SU-DHL-6 (cell line): ENCODE results near the gene CKS1B.
A peak's percentile ranks its signal among the peaks of the same experiment; 100 is the strongest.

Experiments used
- H2AFZ ChIP-seq: fragments of 200-600 bp; sonication (generic); 2 replicates; pipeline ENCODE4 v1.6.1; 2014; ENCODE audit warnings: low read depth, mild to moderate bottlenecking, moderate library complexity, mixed read lengths, antibody characterized with exemption, low read length; ENCODE audit not compliant: severe bottlenecking
- H3F3A ChIP-seq: fragments of 200-600 bp; shearing (Covaris generic); 2 replicates; pipeline ENCODE4 v1.6.0; 2016; ENCODE audit warnings: antibody characterized with exemption, mild to moderate bottlenecking; ENCODE audit not compliant: insufficient read depth
- H3K27ac ChIP-seq: fragments of 200-600 bp; sonication (generic); 2 replicates; pipeline ENCODE4 v1.5.1; 2016; ENCODE audit warnings: low read depth, mild to moderate bottlenecking, low read length, moderate library complexity, mixed read lengths
- H3K27me3 ChIP-seq: fragments of 200-600 bp; sonication (generic), shearing (Covaris generic); 2 replicates; pipeline ENCODE4 v1.6.0; 2014; ENCODE audit warnings: mild to moderate bottlenecking, low read length
- H3K36me3 ChIP-seq: fragments of 200-600 bp; sonication (generic); 2 replicates; pipeline ENCODE4 v1.6.1; 2014; ENCODE audit warnings: mild to moderate bottlenecking, low read length, mixed read lengths
- H3K4me2 ChIP-seq: fragments of 300-600, 200-600 bp; shearing (Covaris generic), sonication (generic); 2 replicates; pipeline ENCODE4 v1.6.0; 2014; ENCODE audit warnings: low read length, low read depth, mild to moderate bottlenecking; ENCODE audit not compliant: poor library complexity, severe bottlenecking
- H3K4me3 ChIP-seq: fragments of 200-600 bp; sonication (generic); 2 replicates; pipeline ENCODE4 v1.5.1; 2014; ENCODE audit warnings: antibody characterized with exemption, low read length, mild to moderate bottlenecking, mixed read lengths; ENCODE audit not compliant: insufficient read depth, poor library complexity, severe bottlenecking
- H3K79me2 ChIP-seq: fragments of 200-600 bp; sonication (generic); 2 replicates; pipeline ENCODE4 v1.6.1; 2014; ENCODE audit warnings: mild to moderate bottlenecking, low read length, moderate library complexity; ENCODE audit not compliant: insufficient read depth
- H3K9ac ChIP-seq: fragments of 200-600 bp; sonication (generic); 2 replicates; pipeline ENCODE4 v1.7.0; 2014; ENCODE audit warnings: mild to moderate bottlenecking, low read length
- H3K9me2 ChIP-seq: fragments of 200-600 bp; sonication (generic); replicated peaks from 2 replicates; pipeline ENCODE4 v1.6.1; 2014; ENCODE audit warnings: low read length; ENCODE audit not compliant: insufficient read depth
- H3K9me3 ChIP-seq: fragments of 200-600 bp; sonication (generic); 2 replicates; pipeline ENCODE4 v1.6.1; 2014; ENCODE audit warnings: low read length, mixed read lengths; ENCODE audit not compliant: insufficient read depth
- H4K20me1 ChIP-seq: fragments of 200-600 bp; sonication (generic); 2 replicates; pipeline ENCODE4 v1.6.1; 2014; ENCODE audit warnings: low read depth, mild to moderate bottlenecking, antibody characterized with exemption, low read length, moderate library complexity, mixed read lengths
- EZH2phosphoT487 ChIP-seq: fragments of 200-600 bp; sonication (generic), shearing (Covaris generic); conservative IDR thresholded peaks from 2 replicates; pipeline ENCODE4 v1.6.1; 2018; ENCODE audit warnings: mild to moderate bottlenecking, antibody characterized with exemption, low read length, moderate library complexity, mixed read lengths
- TF ChIP-seq, protein P1 (sequence below): fragments of 200-600 bp; sonication (generic); IDR thresholded peaks from one replicate; pipeline ENCODE4 v1.5.1; 2017; ENCODE audit warnings: antibody characterized with exemption, mild to moderate bottlenecking, low read length, moderate library complexity; ENCODE audit not compliant: insufficient read depth, poor library complexity, severe bottlenecking

CKS1B gene

DNA sequence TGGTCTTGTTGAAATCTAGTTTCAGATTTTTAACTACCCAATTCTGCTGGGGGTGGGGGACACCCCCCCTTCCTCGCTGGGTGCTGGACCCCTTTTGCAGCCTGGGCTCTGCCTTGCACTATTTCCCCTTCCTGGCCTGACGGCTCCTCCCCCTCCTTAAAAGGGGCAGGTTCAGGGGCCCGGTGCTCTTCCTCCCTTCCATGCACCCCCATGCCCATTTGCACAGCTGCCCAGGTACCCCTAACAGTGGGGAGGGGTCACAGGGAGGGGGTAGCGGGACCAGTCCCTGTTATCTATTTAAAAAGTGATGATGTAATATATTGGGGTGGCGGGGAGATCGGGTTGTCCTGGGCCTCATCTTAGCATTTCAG, 43.5 kb downstream of the CKS1B start:
- Histone ChIP-seq H3K27me3 (no peaks in the 10 kb centered on the region), H3K4me3 (no peak overlapping the region), H3K9me2 (no peaks in the 10 kb centered on the region), H3K79me2 (no peaks in the 10 kb centered on the region), H3F3A (peaks cover 6% of the 10 kb centered on the region; the same call in 1 of the 2 replicates), H3K36me3 (no peaks in the 10 kb centered on the region), H4K20me1 (no peaks in the 10 kb centered on the region), H3K4me2 (peak overlapping the region; percentile 28), H2AFZ (no peak overlapping the region), H3K9me3 (no peaks in the 10 kb centered on the region), H3K9ac (no peak overlapping the region; the same call in 1 of the 2 replicates), H3K27ac (no peak overlapping the region)
- TF ChIP-seq, protein P1, sequence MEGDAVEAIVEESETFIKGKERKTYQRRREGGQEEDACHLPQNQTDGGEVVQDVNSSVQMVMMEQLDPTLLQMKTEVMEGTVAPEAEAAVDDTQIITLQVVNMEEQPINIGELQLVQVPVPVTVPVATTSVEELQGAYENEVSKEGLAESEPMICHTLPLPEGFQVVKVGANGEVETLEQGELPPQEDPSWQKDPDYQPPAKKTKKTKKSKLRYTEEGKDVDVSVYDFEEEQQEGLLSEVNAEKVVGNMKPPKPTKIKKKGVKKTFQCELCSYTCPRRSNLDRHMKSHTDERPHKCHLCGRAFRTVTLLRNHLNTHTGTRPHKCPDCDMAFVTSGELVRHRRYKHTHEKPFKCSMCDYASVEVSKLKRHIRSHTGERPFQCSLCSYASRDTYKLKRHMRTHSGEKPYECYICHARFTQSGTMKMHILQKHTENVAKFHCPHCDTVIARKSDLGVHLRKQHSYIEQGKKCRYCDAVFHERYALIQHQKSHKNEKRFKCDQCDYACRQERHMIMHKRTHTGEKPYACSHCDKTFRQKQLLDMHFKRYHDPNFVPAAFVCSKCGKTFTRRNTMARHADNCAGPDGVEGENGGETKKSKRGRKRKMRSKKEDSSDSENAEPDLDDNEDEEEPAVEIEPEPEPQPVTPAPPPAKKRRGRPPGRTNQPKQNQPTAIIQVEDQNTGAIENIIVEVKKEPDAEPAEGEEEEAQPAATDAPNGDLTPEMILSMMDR = no peak
- TF ChIP-seq EZH2phosphoT487 = no peak

DNA sequence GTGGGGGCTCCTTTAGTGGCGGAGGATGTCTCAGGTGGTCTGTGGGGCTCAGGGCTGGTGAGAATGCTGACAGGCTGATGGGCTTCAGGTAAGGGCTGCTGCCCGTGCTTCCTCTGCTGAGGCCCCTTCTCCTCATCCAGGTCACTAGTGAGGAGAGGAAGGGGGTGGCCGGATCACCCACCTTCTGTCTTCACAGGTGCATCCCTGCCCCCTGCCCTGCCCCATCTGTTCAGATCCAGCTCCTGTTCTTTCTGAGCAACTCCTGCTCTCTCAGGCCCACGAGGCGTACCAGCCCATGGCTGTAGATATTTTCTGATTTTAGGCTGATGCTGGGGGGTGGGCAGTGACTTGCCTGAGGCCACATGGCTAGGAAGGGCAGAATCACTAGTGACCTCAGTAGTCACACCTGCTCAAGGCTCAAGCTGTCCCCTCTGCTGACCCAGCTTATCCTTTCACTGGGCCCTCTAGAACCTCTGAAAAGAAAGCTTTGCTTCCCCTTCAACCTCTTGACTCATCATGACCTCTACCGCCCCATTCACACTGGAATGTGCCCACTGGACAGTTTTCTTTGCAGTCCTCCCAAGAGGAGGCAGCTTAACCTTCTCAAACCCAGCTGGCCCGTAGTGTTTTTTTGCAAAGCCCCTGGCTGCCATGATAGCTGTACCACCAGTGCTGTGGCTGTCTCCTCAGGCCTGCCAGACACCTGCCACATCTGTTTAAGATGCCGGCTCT, 44.3 kb downstream of the CKS1B start:
- no peak overlapping the region for H3K27ac ChIP-seq

DNA sequence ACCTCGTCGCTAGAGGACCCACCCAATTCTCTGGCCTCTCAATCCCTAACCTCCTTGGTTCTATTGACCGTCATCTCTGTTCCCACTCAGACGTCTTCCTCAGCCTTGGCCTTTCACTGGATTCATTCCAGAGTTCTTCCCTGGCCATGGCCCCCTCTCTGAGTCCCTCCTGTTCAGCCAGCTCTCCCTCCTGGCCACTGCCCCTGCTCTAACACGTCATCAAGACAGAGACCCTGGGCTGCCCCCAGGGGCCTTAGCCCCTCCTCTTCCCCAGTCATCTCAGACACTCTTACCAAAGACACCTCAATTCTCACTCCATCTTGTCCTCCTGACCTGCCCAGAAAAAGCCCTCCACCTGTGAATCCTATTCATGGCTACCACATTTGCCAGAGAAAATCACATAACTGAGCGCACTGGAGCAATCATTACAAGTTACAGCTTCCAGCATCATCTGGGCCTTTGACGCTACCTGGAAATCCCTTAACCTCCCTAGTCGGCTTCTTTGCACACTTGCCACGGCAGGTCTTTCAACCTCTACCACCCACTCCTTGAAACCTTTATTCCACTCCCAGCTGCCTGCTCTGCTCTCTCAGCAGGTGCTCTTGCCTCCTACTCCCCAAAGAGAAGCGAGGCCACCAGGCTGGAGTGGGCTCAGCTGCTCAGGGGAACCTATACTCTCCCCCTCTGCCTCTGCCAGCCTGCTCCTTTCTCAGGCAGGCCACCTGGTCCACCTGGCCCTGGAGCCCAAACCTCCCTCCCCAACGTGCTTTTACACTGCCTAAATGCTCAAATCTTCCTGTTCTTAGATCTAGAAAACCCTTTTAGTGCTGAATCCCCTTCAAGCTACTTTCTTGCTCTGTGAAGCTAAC, 45.1 kb downstream of the CKS1B start:
- TF ChIP-seq, protein P1 = no peak
- TF ChIP-seq EZH2phosphoT487 = no peak
- H3K79me2 ChIP-seq = no peaks in the 10 kb centered on the region
- no peak overlapping the region for H3K4me2 ChIP-seq
- no peaks in the 10 kb centered on the region for H4K20me1 ChIP-seq
- H3K27ac ChIP-seq = no peak overlapping the region
- H3K36me3 ChIP-seq = no peaks in the 10 kb centered on the region
- no peak overlapping the region for H3K9ac ChIP-seq
- H3F3A ChIP-seq = peaks cover 6% of the 10 kb centered on the region; the same call in 1 of the 2 replicates
- H2AFZ ChIP-seq = no peak overlapping the region
- no peaks in the 10 kb centered on the region for H3K9me2 ChIP-seq
- no peaks in the 10 kb centered on the region for H3K9me3 ChIP-seq
- H3K27me3 ChIP-seq = no peaks in the 10 kb centered on the region
- no peak overlapping the region for H3K4me3 ChIP-seq

More for the DNA sequence above, 44.3 kb downstream of the CKS1B start:
- no peak overlapping the region for H3K4me3 ChIP-seq
- no peaks in the 10 kb centered on the region for H3K9me3 ChIP-seq
- H2AFZ ChIP-seq = no peak overlapping the region
- H3K9ac ChIP-seq = no peak overlapping the region
- no peaks in the 10 kb centered on the region for H3K27me3 ChIP-seq
- TF ChIP-seq, protein P1 = no peak
- no peak for TF ChIP-seq EZH2phosphoT487
- peaks cover 6% of the 10 kb centered on the region; the same call in 1 of the 2 replicates for H3F3A ChIP-seq
- no peak overlapping the region for H3K4me2 ChIP-seq
- H3K9me2 ChIP-seq = no peaks in the 10 kb centered on the region
- no peaks in the 10 kb centered on the region for H4K20me1 ChIP-seq
- no peaks in the 10 kb centered on the region for H3K79me2 ChIP-seq
- no peaks in the 10 kb centered on the region for H3K36me3 ChIP-seq
